ENCODE measurements around the gene C15orf39.

DNA sequence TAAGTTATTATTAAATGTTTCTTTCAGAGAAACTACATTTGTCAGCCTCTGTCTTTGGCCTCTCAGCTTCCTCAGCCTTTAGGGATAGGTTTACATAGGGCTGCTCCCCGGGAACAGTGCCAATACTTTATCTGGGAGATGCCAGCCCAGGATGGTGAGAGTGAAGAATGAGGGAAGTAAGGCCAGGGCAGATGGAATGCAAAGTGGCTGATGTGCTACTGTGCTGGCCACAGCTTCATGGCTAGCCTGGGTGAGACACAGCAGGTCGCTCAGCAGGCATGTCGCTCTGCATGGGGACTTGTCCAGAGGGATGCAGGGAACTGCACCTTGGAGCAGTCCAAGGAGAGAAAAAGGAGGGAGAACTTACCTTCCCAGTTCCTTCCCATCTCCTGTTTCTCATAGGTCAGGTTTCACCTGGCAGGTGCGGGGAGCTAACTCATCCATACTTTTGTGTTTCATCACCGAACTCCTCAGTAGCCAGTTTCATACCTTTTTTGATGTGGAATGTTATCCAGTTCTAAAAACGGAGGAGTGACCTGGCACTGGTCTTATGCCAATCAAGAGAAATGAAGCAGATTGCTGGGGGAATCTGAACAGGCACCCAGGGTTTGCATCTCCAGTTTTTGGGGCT, 30.9 kb upstream of the C15orf39 start:
- no peak for TF ChIP-seq EZH2phosphoT487 (IDR thresholded peaks at IDR 0.05; ENCODE audit: unreplicated experiment)
- TF ChIP-seq, protein P1, sequence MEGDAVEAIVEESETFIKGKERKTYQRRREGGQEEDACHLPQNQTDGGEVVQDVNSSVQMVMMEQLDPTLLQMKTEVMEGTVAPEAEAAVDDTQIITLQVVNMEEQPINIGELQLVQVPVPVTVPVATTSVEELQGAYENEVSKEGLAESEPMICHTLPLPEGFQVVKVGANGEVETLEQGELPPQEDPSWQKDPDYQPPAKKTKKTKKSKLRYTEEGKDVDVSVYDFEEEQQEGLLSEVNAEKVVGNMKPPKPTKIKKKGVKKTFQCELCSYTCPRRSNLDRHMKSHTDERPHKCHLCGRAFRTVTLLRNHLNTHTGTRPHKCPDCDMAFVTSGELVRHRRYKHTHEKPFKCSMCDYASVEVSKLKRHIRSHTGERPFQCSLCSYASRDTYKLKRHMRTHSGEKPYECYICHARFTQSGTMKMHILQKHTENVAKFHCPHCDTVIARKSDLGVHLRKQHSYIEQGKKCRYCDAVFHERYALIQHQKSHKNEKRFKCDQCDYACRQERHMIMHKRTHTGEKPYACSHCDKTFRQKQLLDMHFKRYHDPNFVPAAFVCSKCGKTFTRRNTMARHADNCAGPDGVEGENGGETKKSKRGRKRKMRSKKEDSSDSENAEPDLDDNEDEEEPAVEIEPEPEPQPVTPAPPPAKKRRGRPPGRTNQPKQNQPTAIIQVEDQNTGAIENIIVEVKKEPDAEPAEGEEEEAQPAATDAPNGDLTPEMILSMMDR (conservative IDR thresholded peaks at IDR 0.05; ENCODE audit: low read depth in 2 of 2) = no peak

Measured in GM23338 (cell line).